ENCODE measurements around the gene FJX1. TPM values are rescaled to one million over a fixed set of nuclear protein-coding genes. Genes with fewer than 3 reads are reported as not detected.
A peak's percentile ranks its signal among the peaks of the same experiment; 100 is the strongest.

Gene FJX1
- total and polyA plus RNA-seq, 12 donors: 0.57 to 4.7 (median 1.5) TPM

DNA sequence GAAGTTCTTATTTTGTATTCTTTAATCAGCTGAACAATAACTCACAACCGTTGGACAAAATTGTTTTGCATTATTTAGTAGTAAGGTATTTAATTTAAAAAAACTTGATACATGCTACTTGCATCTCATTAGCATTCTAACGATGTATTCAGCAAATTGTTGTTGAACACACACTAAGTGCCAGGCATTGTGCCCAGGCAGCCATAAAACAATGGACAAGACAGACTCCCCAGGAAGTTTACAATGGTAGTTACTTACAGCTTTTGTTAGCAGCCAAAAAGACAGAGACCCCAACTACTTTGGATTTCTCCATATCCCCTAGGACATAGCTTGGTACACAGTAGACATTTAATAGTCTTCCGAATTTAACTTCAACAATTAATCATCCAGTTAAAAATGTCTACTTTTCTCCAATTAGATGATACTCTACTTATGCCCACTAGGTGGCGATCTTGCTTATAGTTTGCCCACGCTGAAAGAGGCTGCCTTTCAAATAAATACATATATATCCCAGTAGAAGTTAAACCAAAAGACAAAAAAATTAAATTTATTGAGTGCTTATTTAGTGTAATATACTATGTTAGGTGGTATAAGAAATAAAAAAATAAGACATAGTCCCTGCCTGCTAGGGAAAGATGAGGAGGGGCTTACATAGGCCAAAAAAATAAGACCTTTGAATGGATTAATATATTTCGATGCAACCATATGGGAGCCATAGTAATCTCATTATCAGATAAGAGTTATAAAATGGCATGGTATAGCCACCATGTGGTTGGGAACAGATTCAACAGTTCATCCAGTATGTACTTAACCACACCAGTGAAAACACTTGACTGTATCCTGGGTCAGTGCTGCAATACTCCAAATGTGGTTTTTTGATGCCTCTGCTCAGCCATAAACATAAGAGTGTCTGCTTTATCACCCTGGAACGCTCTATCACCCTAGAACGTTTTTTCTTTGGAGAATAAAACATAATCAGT, 2.0 kb upstream of the FJX1 start:
- H3K27ac ChIP-seq: no peak overlapping the region
- H3K36me3 ChIP-seq: no peaks in the 10 kb centered on the region
- TF ChIP-seq, protein P1, sequence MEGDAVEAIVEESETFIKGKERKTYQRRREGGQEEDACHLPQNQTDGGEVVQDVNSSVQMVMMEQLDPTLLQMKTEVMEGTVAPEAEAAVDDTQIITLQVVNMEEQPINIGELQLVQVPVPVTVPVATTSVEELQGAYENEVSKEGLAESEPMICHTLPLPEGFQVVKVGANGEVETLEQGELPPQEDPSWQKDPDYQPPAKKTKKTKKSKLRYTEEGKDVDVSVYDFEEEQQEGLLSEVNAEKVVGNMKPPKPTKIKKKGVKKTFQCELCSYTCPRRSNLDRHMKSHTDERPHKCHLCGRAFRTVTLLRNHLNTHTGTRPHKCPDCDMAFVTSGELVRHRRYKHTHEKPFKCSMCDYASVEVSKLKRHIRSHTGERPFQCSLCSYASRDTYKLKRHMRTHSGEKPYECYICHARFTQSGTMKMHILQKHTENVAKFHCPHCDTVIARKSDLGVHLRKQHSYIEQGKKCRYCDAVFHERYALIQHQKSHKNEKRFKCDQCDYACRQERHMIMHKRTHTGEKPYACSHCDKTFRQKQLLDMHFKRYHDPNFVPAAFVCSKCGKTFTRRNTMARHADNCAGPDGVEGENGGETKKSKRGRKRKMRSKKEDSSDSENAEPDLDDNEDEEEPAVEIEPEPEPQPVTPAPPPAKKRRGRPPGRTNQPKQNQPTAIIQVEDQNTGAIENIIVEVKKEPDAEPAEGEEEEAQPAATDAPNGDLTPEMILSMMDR (IDR thresholded peaks at IDR 0.05): peak; percentile 52 to 87 (median 78)
- H3K9me3 ChIP-seq: no peaks in the 10 kb centered on the region
- peaks cover 0 to 86% (median 18%) of the 10 kb centered on the region in 7 donors for H3K27me3 ChIP-seq
- ATAC-seq (peak in 2 of 8 donors; percentile 25 to 41), DNase-seq (peak in 1 of 2 donors; percentile 25)
- 27 to 28% methylated on average over 8 of the region's 8 CpGs for WGBS, 2 donors
- intact Hi-C loops (cut with DNase I): loop anchor here (1.0 to 10.0 kb wide), 19 partner anchors 46 to 879 kb away; partner anchors contain the start of genes LDLRAD3 (in 2 of the 10) and TRIM44 (in 1 of the 10)
- H3K4me3 ChIP-seq: no peak overlapping the region
- H3K4me1 ChIP-seq: peaks cover 4 to 37% (median 25%) of the 10 kb centered on the region in 9 donors

DNA sequence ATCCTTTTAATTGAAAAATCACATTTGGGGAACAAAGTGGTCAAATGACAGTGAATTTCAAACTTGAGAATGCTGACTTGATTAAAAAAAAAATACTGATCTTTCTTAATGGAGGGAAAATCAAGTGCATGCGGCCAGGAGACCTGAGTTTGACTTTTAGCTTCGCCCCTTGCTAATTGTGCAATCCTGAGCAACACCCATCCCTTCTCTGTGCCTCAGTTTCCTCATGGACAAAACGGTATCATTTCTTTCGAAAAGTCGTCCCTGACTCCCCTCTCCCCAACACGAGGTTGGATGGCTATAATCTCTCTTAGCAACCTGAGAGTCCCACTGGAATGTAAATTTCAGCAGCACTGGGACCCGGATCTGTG, 959 bp upstream of the FJX1 start:
- intact Hi-C loops (cut with DNase I): loop anchor here (1.0 to 10.0 kb wide), 18 partner anchors 45 to 878 kb away; partner anchors contain the start of genes LDLRAD3 (in 2 of the 10) and TRIM44 (in 1 of the 10)
- Histone ChIP-seq H3K36me3 (no peaks in the 10 kb centered on the region), H3K27me3 (peaks cover 0 to 94% (median 19%) of the 10 kb centered on the region in 7 donors), H3K27ac (peak overlapping the region in 6 of 10 donors; percentile 65 to 92 (median 85)), H3K9me3 (no peaks in the 10 kb centered on the region), H3K4me1 (peaks cover 4 to 48% (median 25%) of the 10 kb centered on the region in 9 donors), H3K4me3 (peak overlapping the region in 7 of 10 donors; percentile 57 to 79 (median 65))
- ATAC-seq (no peak), DNase-seq (no peak)
- TF ChIP-seq, protein P1 (IDR thresholded peaks at IDR 0.05): no peak
- whole genome bisulfite sequencing, 2 donors: 64 to 67% methylated on average over 7 of the region's 7 CpGs

DNA sequence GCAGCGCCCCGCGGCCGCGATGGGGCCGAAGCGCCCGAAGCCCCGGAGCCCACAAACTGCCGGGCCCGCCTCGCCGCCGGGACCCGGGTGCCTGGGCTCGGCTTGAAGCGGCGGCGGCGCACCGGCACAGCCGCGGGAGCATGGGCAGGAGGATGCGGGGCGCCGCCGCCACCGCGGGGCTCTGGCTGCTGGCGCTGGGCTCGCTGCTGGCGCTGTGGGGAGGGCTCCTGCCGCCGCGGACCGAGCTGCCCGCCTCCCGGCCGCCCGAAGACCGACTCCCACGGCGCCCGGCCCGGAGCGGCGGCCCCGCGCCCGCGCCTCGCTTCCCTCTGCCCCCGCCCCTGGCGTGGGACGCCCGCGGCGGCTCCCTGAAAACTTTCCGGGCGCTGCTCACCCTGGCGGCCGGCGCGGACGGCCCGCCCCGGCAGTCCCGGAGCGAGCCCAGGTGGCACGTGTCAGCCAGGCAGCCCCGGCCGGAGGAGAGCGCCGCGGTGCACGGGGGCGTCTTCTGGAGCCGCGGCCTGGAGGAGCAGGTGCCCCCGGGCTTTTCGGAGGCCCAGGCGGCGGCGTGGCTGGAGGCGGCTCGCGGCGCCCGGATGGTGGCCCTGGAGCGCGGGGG, 346 bp downstream of the FJX1 start:
- peak overlapping the region; percentile 53 to 92 (median 83) for H3K27ac ChIP-seq
- peaks cover 0 to 94% (median 15%) of the 10 kb centered on the region in 7 donors for H3K27me3 ChIP-seq
- H3K36me3 ChIP-seq: no peaks in the 10 kb centered on the region
- peaks cover 4 to 60% (median 29%) of the 10 kb centered on the region in 9 donors for H3K4me1 ChIP-seq
- no peaks in the 10 kb centered on the region for H3K9me3 ChIP-seq
- H3K4me3 ChIP-seq: peak overlapping the region; percentile 51 to 79 (median 62)
- 0 to 1% methylated on average over 53 to 88 of the region's 91 CpGs for WGBS, 2 donors
- ATAC-seq: peak in 5 of 8 donors; percentile 2 to 39 (median 28)
- TF ChIP-seq, protein P1 (IDR thresholded peaks at IDR 0.05): peak in 1 of 9 donors; percentile 27
- intact Hi-C loops (cut with DNase I): loop anchor here (1.0 to 10.0 kb wide), 15 partner anchors 44 to 876 kb away; partner anchors contain the start of genes TRIM44 (in 3 of the 10) and LDLRAD3 (in 2 of the 10)
- peak; percentile 12 to 31 for DNase-seq

Data from heart right ventricle (tissue), 16 donors.